ENCODE measurements around the gene DDX56.
"Not testable (repeated sequence)": the region's sequence is repeated elsewhere in the genome, so short reads cannot be mapped to it uniquely, and the experiment has no call there.

Gene DDX56

GRCh38 chr7:44555350-44555749, 18.4 kb downstream of the DDX56 start:
- no peak overlapping the region for H2AK5ac ChIP-seq (ENCODE audit: low read length)
- no peak for DNase-seq
- H2BK15ac ChIP-seq (replicated peaks; ENCODE audit: low read depth), result no peak overlapping the region
- H3K36me3 ChIP-seq (ENCODE audit: control insufficient read depth, insufficient read depth, low read length), result no peaks in the 10 kb centered on the region
- no peaks in the 10 kb centered on the region for H3K27me3 ChIP-seq (ENCODE audit: insufficient read depth, low read length, poor library complexity)
- no peak overlapping the region for H3K4me2 ChIP-seq (ENCODE audit: low read length)
- no peak overlapping the region for H4K5ac ChIP-seq (ENCODE audit: low read length)
- no peak overlapping the region for H3K23ac ChIP-seq (ENCODE audit: low read length)
- no peak overlapping the region for H2BK120ac ChIP-seq (ENCODE audit: low read depth, low read length)
- H3K27ac ChIP-seq (ENCODE audit: low read depth, low read length), result no peak overlapping the region
- H3K4ac ChIP-seq (ENCODE audit: low read depth, low read length), result no peak overlapping the region
- no peak overlapping the region for H3K9ac ChIP-seq (ENCODE audit: low read length)
- H3K79me1 ChIP-seq (ENCODE audit: low read length), result no peaks in the 10 kb centered on the region
- no peak overlapping the region for H3K4me3 ChIP-seq (ENCODE audit: low read length)
- H2BK5ac ChIP-seq (ENCODE audit: low read length), result no peak overlapping the region
- H3K79me2 ChIP-seq (ENCODE audit: control insufficient read depth, insufficient read depth, low read length), result no peaks in the 10 kb centered on the region
- WGBS (ENCODE audit: extremely low coverage, insufficient coverage, low lambda C conversion rate), result no CpG with 5 or more reads among the region's 2 CpGs
- no peak overlapping the region for H4K8ac ChIP-seq (ENCODE audit: low read depth, low read length)
- H3K56ac ChIP-seq (ENCODE audit: low read length), result no peak overlapping the region
- H3K18ac ChIP-seq (ENCODE audit: low read length), result no peak overlapping the region
- no peaks in the 10 kb centered on the region for H3K4me1 ChIP-seq (ENCODE audit: control insufficient read depth, low read depth, low read length)

- H3K18ac ChIP-seq (ENCODE audit: low read length); H2AK5ac ChIP-seq (ENCODE audit: low read length); H3K4ac ChIP-seq (ENCODE audit: low read depth, low read length); H3K4me1 ChIP-seq (ENCODE audit: control insufficient read depth, low read depth, low read length); H3K27me3 ChIP-seq (ENCODE audit: insufficient read depth, low read length, poor library complexity); H3K4me3 ChIP-seq (ENCODE audit: low read length); DNase-seq; H3K9ac ChIP-seq (ENCODE audit: low read length); H3K36me3 ChIP-seq (ENCODE audit: control insufficient read depth, insufficient read depth, low read length); H3K23ac ChIP-seq (ENCODE audit: low read length); H4K8ac ChIP-seq (ENCODE audit: low read depth, low read length); H2BK15ac ChIP-seq (replicated peaks; ENCODE audit: low read depth); H3K79me1 ChIP-seq (ENCODE audit: low read length); H2BK120ac ChIP-seq (ENCODE audit: low read depth, low read length); H3K27ac ChIP-seq (ENCODE audit: low read depth, low read length); H3K4me2 ChIP-seq (ENCODE audit: low read length); H2BK5ac ChIP-seq (ENCODE audit: low read length); H3K79me2 ChIP-seq (ENCODE audit: control insufficient read depth, insufficient read depth, low read length); H4K5ac ChIP-seq (ENCODE audit: low read length); H3K56ac ChIP-seq (ENCODE audit: low read length): not testable (repeated sequence)
- no CpG with 5 or more reads among the region's 3 CpGs for WGBS (ENCODE audit: extremely low coverage, insufficient coverage, low lambda C conversion rate)
Observed at GRCh38 chr7:44552473-44553005, 21.2 kb downstream of the DDX56 start.

DNA sequence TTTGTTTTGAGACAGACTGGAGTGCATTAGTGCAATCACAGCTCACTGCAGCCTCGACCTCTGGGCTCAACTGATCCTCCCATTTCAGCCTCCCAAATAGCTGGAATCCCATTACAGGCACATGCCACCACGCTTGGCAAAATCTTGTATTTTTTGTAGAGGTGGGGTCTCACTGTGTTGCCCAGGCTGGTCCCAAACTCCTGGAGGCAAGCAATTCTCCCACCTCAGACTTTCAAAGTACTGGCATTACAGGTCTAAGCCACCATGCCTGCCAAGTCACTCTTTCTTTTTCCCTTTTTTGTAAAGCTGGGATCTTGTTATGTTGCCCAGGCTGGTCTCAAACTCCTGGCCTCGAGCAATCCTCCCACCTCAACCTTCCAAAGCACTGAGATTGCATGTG, 24.3 kb downstream of the DDX56 start:
- no peak overlapping the region for H2BK15ac ChIP-seq (replicated peaks; ENCODE audit: low read depth)
- H3K27ac ChIP-seq (ENCODE audit: low read depth, low read length), result no peak overlapping the region
- H2BK120ac ChIP-seq (ENCODE audit: low read depth, low read length), result no peak overlapping the region
- no peak overlapping the region for H2AK5ac ChIP-seq (ENCODE audit: low read length)
- H3K4ac ChIP-seq (ENCODE audit: low read depth, low read length), result no peak overlapping the region
- H3K4me1 ChIP-seq (ENCODE audit: control insufficient read depth, low read depth, low read length), result no peaks in the 10 kb centered on the region
- no peak overlapping the region for H4K5ac ChIP-seq (ENCODE audit: low read length)
- H3K79me1 ChIP-seq (ENCODE audit: low read length), result no peaks in the 10 kb centered on the region
- no peak overlapping the region for H3K56ac ChIP-seq (ENCODE audit: low read length)
- H3K36me3 ChIP-seq (ENCODE audit: control insufficient read depth, insufficient read depth, low read length), result no peaks in the 10 kb centered on the region
- H3K9ac ChIP-seq (ENCODE audit: low read length), result no peak overlapping the region
- H3K27me3 ChIP-seq (ENCODE audit: insufficient read depth, low read length, poor library complexity), result no peaks in the 10 kb centered on the region
- H3K4me2 ChIP-seq (ENCODE audit: low read length), result no peak overlapping the region
- DNase-seq, result no peak
- no CpG with 5 or more reads among the region's 3 CpGs for WGBS (ENCODE audit: extremely low coverage, insufficient coverage, low lambda C conversion rate)
- no peak overlapping the region for H2BK5ac ChIP-seq (ENCODE audit: low read length)
- H3K23ac ChIP-seq (ENCODE audit: low read length), result no peak overlapping the region
- H3K4me3 ChIP-seq (ENCODE audit: low read length), result no peak overlapping the region
- H3K18ac ChIP-seq (ENCODE audit: low read length), result no peak overlapping the region
- H4K8ac ChIP-seq (ENCODE audit: low read depth, low read length), result no peak overlapping the region
- no peaks in the 10 kb centered on the region for H3K79me2 ChIP-seq (ENCODE audit: control insufficient read depth, insufficient read depth, low read length)

GRCh38 chr7:44548893-44549292, 24.8 kb downstream of the DDX56 start:
- H3K23ac ChIP-seq (ENCODE audit: low read length), result no peak overlapping the region
- no peak overlapping the region for H2AK5ac ChIP-seq (ENCODE audit: low read length)
- no peak overlapping the region for H2BK120ac ChIP-seq (ENCODE audit: low read depth, low read length)
- no peaks in the 10 kb centered on the region for H3K4me1 ChIP-seq (ENCODE audit: control insufficient read depth, low read depth, low read length)
- no peak overlapping the region for H2BK15ac ChIP-seq (replicated peaks; ENCODE audit: low read depth)
- no CpG with 5 or more reads among the region's 3 CpGs for WGBS (ENCODE audit: extremely low coverage, insufficient coverage, low lambda C conversion rate)
- H3K79me1 ChIP-seq (ENCODE audit: low read length), result no peaks in the 10 kb centered on the region
- no peak overlapping the region for H3K9ac ChIP-seq (ENCODE audit: low read length)
- H3K18ac ChIP-seq (ENCODE audit: low read length), result no peak overlapping the region
- H3K4me2 ChIP-seq (ENCODE audit: low read length), result no peak overlapping the region
- H3K36me3 ChIP-seq (ENCODE audit: control insufficient read depth, insufficient read depth, low read length), result no peaks in the 10 kb centered on the region
- H3K56ac ChIP-seq (ENCODE audit: low read length), result no peak overlapping the region
- H3K4ac ChIP-seq (ENCODE audit: low read depth, low read length), result no peak overlapping the region
- no peak overlapping the region for H4K5ac ChIP-seq (ENCODE audit: low read length)
- no peaks in the 10 kb centered on the region for H3K27me3 ChIP-seq (ENCODE audit: insufficient read depth, low read length, poor library complexity)
- no peak overlapping the region for H3K27ac ChIP-seq (ENCODE audit: low read depth, low read length)
- no peaks in the 10 kb centered on the region for H3K79me2 ChIP-seq (ENCODE audit: control insufficient read depth, insufficient read depth, low read length)
- H2BK5ac ChIP-seq (ENCODE audit: low read length), result no peak overlapping the region
- no peak for DNase-seq
- H4K8ac ChIP-seq (ENCODE audit: low read depth, low read length), result no peak overlapping the region
- H3K4me3 ChIP-seq (ENCODE audit: low read length), result no peak overlapping the region

- Histone ChIP-seq H3K36me3 (ENCODE audit: control insufficient read depth, insufficient read depth, low read length) (no peaks in the 10 kb centered on the region), H3K23ac (ENCODE audit: low read length) (no peak overlapping the region), H3K4me1 (ENCODE audit: control insufficient read depth, low read depth, low read length) (no peaks in the 10 kb centered on the region), H3K79me2 (ENCODE audit: control insufficient read depth, insufficient read depth, low read length) (no peaks in the 10 kb centered on the region), H3K4ac (ENCODE audit: low read depth, low read length) (no peak overlapping the region), H3K56ac (ENCODE audit: low read length) (no peak overlapping the region), H3K18ac (ENCODE audit: low read length) (no peak overlapping the region), H2BK15ac (replicated peaks; ENCODE audit: low read depth) (no peak overlapping the region), H3K27me3 (ENCODE audit: insufficient read depth, low read length, poor library complexity) (no peaks in the 10 kb centered on the region), H3K4me3 (ENCODE audit: low read length) (no peak overlapping the region), H2AK5ac (ENCODE audit: low read length) (no peak overlapping the region), H3K79me1 (ENCODE audit: low read length) (no peaks in the 10 kb centered on the region), H3K27ac (ENCODE audit: low read depth, low read length) (no peak overlapping the region), H2BK5ac (ENCODE audit: low read length) (no peak overlapping the region), H2BK120ac (ENCODE audit: low read depth, low read length) (no peak overlapping the region), H4K8ac (ENCODE audit: low read depth, low read length) (no peak overlapping the region), H3K9ac (ENCODE audit: low read length) (no peak overlapping the region), H4K5ac (ENCODE audit: low read length) (no peak overlapping the region), H3K4me2 (ENCODE audit: low read length) (no peak overlapping the region)
- no peak for DNase-seq
- no CpG with 5 or more reads among the region's 6 CpGs for WGBS (ENCODE audit: extremely low coverage, insufficient coverage, low lambda C conversion rate)
Observed at GRCh38 chr7:44547536-44548231, 26.0 kb downstream of the DDX56 start.

All from mesendoderm (in vitro differentiated cells).